ENCODE data around the gene SOX6.

Gene SOX6

DNA sequence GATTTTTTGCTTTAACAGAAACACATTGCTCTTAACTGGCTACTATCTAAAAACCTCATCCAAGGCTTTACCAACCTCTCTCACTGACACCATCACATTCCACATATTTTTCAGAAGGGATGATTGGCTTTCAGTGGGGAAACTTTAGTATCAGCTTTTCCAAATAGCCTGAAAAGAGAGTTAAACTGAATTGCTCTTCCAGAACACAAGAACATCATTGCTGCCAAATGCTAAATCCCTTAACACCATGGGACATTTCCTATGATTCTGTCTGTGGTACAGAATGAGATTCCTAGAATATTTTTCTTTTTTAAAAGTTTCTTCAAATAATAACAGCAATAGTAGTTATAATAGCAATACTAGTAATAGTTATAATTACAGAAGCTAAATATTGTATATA is 45.4 kb downstream of the SOX6 start:
- TF ChIP-seq, protein P1, sequence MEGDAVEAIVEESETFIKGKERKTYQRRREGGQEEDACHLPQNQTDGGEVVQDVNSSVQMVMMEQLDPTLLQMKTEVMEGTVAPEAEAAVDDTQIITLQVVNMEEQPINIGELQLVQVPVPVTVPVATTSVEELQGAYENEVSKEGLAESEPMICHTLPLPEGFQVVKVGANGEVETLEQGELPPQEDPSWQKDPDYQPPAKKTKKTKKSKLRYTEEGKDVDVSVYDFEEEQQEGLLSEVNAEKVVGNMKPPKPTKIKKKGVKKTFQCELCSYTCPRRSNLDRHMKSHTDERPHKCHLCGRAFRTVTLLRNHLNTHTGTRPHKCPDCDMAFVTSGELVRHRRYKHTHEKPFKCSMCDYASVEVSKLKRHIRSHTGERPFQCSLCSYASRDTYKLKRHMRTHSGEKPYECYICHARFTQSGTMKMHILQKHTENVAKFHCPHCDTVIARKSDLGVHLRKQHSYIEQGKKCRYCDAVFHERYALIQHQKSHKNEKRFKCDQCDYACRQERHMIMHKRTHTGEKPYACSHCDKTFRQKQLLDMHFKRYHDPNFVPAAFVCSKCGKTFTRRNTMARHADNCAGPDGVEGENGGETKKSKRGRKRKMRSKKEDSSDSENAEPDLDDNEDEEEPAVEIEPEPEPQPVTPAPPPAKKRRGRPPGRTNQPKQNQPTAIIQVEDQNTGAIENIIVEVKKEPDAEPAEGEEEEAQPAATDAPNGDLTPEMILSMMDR (conservative IDR thresholded peaks at IDR 0.05; ENCODE audit: low read length), result no peak
- TF ChIP-seq EZH2phosphoT487 (IDR thresholded peaks at IDR 0.05; ENCODE audit: borderline replicate concordance), result no peak
- no peak overlapping the region for H2AFZ ChIP-seq (ENCODE audit: low read length)
- H3K79me2 ChIP-seq (ENCODE audit: insufficient read depth, low read length), result no peaks in the 10 kb centered on the region
- no peaks in the 10 kb centered on the region for H3K9me3 ChIP-seq (ENCODE audit: insufficient read depth, low read depth, low read length)
- H3K4me1 ChIP-seq (ENCODE audit: insufficient read depth, low read length, poor library complexity, severe bottlenecking), result no peaks in the 10 kb centered on the region
- H3K9me2 ChIP-seq (replicated peaks; ENCODE audit: low read depth, low read length), result no peaks in the 10 kb centered on the region
- no peak overlapping the region for H3K4me3 ChIP-seq (ENCODE audit: low read length, poor library complexity, severe bottlenecking)
- no peak overlapping the region for H3K4me2 ChIP-seq (ENCODE audit: low read depth, low read length, poor library complexity, severe bottlenecking)
- H4K20me1 ChIP-seq (ENCODE audit: insufficient read depth, low read length, poor library complexity, severe bottlenecking), result no peaks in the 10 kb centered on the region
- no peaks in the 10 kb centered on the region for H3K36me3 ChIP-seq (ENCODE audit: insufficient read depth, low read length)
- H3K27me3 ChIP-seq (ENCODE audit: insufficient read depth, low read length, poor library complexity, severe bottlenecking), result no peaks in the 10 kb centered on the region
- no peak overlapping the region for H3K9ac ChIP-seq (ENCODE audit: low read depth, low read length, poor library complexity, severe bottlenecking)
- H3F3A ChIP-seq (ENCODE audit: low read depth), result no peaks in the 10 kb centered on the region

- no peaks in the 10 kb centered on the region for H3K4me1 ChIP-seq (ENCODE audit: insufficient read depth, low read length, poor library complexity, severe bottlenecking)
These were observed 47.1 kb downstream of the SOX6 start for GRCh38 chr11:16309226-16309625.

GRCh38 chr11:16301462-16301861 is 54.9 kb downstream of the SOX6 start:
- no peak for TF ChIP-seq EZH2phosphoT487 (IDR thresholded peaks at IDR 0.05; ENCODE audit: borderline replicate concordance)
- TF ChIP-seq, protein P1 (conservative IDR thresholded peaks at IDR 0.05; ENCODE audit: low read length), result no peak
- H3K9ac ChIP-seq (ENCODE audit: low read depth, low read length, poor library complexity, severe bottlenecking), result no peak overlapping the region

More at GRCh38 chr11:16309226-16309625, 47.1 kb downstream of the SOX6 start:
- H3K9me2 ChIP-seq (replicated peaks; ENCODE audit: low read depth, low read length), result no peaks in the 10 kb centered on the region
- H3K9ac ChIP-seq (ENCODE audit: low read depth, low read length, poor library complexity, severe bottlenecking), result no peak overlapping the region
- TF ChIP-seq, protein P1 (conservative IDR thresholded peaks at IDR 0.05; ENCODE audit: low read length), result no peak
- no peak for TF ChIP-seq EZH2phosphoT487 (IDR thresholded peaks at IDR 0.05; ENCODE audit: borderline replicate concordance)
- H3K4me3 ChIP-seq (ENCODE audit: low read length, poor library complexity, severe bottlenecking), result no peak overlapping the region
- H4K20me1 ChIP-seq (ENCODE audit: insufficient read depth, low read length, poor library complexity, severe bottlenecking), result no peaks in the 10 kb centered on the region
- no peak overlapping the region for H3K4me2 ChIP-seq (ENCODE audit: low read depth, low read length, poor library complexity, severe bottlenecking)
- no peaks in the 10 kb centered on the region for H3K9me3 ChIP-seq (ENCODE audit: insufficient read depth, low read depth, low read length)
- no peaks in the 10 kb centered on the region for H3K27me3 ChIP-seq (ENCODE audit: insufficient read depth, low read length, poor library complexity, severe bottlenecking)
- H2AFZ ChIP-seq (ENCODE audit: low read length), result no peak overlapping the region
- no peaks in the 10 kb centered on the region for H3K79me2 ChIP-seq (ENCODE audit: insufficient read depth, low read length)
- H3K36me3 ChIP-seq (ENCODE audit: insufficient read depth, low read length), result no peaks in the 10 kb centered on the region
- no peaks in the 10 kb centered on the region for H3F3A ChIP-seq (ENCODE audit: low read depth)

More at GRCh38 chr11:16301462-16301861, 54.9 kb downstream of the SOX6 start:
- H4K20me1 ChIP-seq (ENCODE audit: insufficient read depth, low read length, poor library complexity, severe bottlenecking), result no peaks in the 10 kb centered on the region
- no peak overlapping the region for H3K4me3 ChIP-seq (ENCODE audit: low read length, poor library complexity, severe bottlenecking)
- no peak overlapping the region for H2AFZ ChIP-seq (ENCODE audit: low read length)
- H3K9me2 ChIP-seq (replicated peaks; ENCODE audit: low read depth, low read length), result no peaks in the 10 kb centered on the region
- H3K79me2 ChIP-seq (ENCODE audit: insufficient read depth, low read length), result no peaks in the 10 kb centered on the region
- no peaks in the 10 kb centered on the region for H3K4me1 ChIP-seq (ENCODE audit: insufficient read depth, low read length, poor library complexity, severe bottlenecking)
- H3K27me3 ChIP-seq (ENCODE audit: insufficient read depth, low read length, poor library complexity, severe bottlenecking), result no peaks in the 10 kb centered on the region
- no peaks in the 10 kb centered on the region for H3K36me3 ChIP-seq (ENCODE audit: insufficient read depth, low read length)
- H3K4me2 ChIP-seq (ENCODE audit: low read depth, low read length, poor library complexity, severe bottlenecking), result no peak overlapping the region
- no peaks in the 10 kb centered on the region for H3F3A ChIP-seq (ENCODE audit: low read depth)
- H3K9me3 ChIP-seq (ENCODE audit: insufficient read depth, low read depth, low read length), result no peaks in the 10 kb centered on the region

Measured in Loucy (cell line).